ENCODE measurements around the gene ELK4. TPM values are rescaled to one million over a fixed set of nuclear protein-coding genes. Genes with fewer than 3 reads are reported as not detected.

Gene ELK4
- total and polyA plus RNA-seq, 2 of the 4 experiments (the other 2 are of a cell fraction), result 4.6 to 11.3 TPM

- no peak overlapping the region for H2BK20ac ChIP-seq (ENCODE audit: low read depth, low read length)
- peaks cover 3% of the 10 kb centered on the region; the same call in 1 of the 2 replicates for H3K27me3 ChIP-seq (ENCODE audit: control insufficient read depth, insufficient read depth, low read length)
- H3K36me3 ChIP-seq (ENCODE audit: control insufficient read depth, insufficient read depth, low read length), result no peaks in the 10 kb centered on the region
- H4K8ac ChIP-seq (ENCODE audit: low read depth in 2 of 2, low read length in 2 of 2), result no peak overlapping the region
- no peak overlapping the region for H3K14ac ChIP-seq (replicated peaks; ENCODE audit: low read depth, low read length)
- H3K9ac ChIP-seq (ENCODE audit: low read depth, low read length), result no peak overlapping the region
- H2AK5ac ChIP-seq (ENCODE audit: low read depth, low read length), result no peak overlapping the region
- H2AFZ ChIP-seq (replicated peaks; ENCODE audit: low read length, poor library complexity), result no peak overlapping the region
- dilution Hi-C loops (cut with HindIII; ENCODE audit: low sequenced_read_pairs, unreplicated experiment) (no loop called here), intact Hi-C loops (cut with micrococcal nuclease) (no loop called here), in situ Hi-C loops (cut with MboI; ENCODE audit: low sequenced_read_pairs) (no loop called here)
- H3K27ac ChIP-seq (ENCODE audit: insufficient read depth, low read length), result no peak overlapping the region
- DNase-seq (no peak), ATAC-seq (ENCODE audit: low read depth) (no peak)
- BruUV-seq (replicated peaks), result no TSS peak
- no peak overlapping the region for H3K4me2 ChIP-seq (ENCODE audit: low read depth, low read length)
- ChIA-PET CTCF (interaction anchor here (0.6 to 1.5 kb wide), 5 partner anchors 17 to 300 kb away, joined by 3 to 7 read pairs (median 3); no protein-coding TSS in a partner anchor), POLR2A (ENCODE audit: unreplicated experiment) (no interaction called here)
- WGBS, 2 experiments (ENCODE audit: extremely low coverage in 2 of 2, insufficient read length in 1 of 2), result 96% methylated on average over 4 of the region's 5 CpGs; no CpG with 5 or more reads in 1 of the 2 experiments
- H2BK15ac ChIP-seq (ENCODE audit: low read depth, low read length), result no peak overlapping the region
- H3K79me1 ChIP-seq (ENCODE audit: low read depth in 1 of 2, low read length in 2 of 2), result peaks cover 5 to 19% of the 10 kb centered on the region in 2 experiments; a peak in 3 of 4 replicates
- H2AK9ac ChIP-seq (replicated peaks; ENCODE audit: low read depth, low read length, poor library complexity), result no peak overlapping the region
- H4K5ac ChIP-seq (ENCODE audit: low read depth, low read length), result no peak overlapping the region
- no peak overlapping the region for H2BK5ac ChIP-seq (ENCODE audit: low read depth, low read length, poor library complexity, severe bottlenecking)
- no peak overlapping the region for H3K23ac ChIP-seq (ENCODE audit: low read depth, low read length)
- no peaks in the 10 kb centered on the region for H3K9me3 ChIP-seq (ENCODE audit: control insufficient read depth, insufficient read depth, low read length)
- no peak overlapping the region for H3K18ac ChIP-seq (ENCODE audit: low read depth, low read length)
- TF ChIP-seq CHD1 (IDR thresholded peaks at IDR 0.05; ENCODE audit: low read depth, low read length), result no peak
- TF ChIP-seq CEBPB (IDR thresholded peaks at IDR 0.05; ENCODE audit: low read depth, low read length), result no peak
- no peak for TF ChIP-seq POLR2A (IDR thresholded peaks at IDR 0.05; ENCODE audit: low read depth, low read length)
- no peak for TF ChIP-seq NFE2L2 (IDR thresholded peaks at IDR 0.05; ENCODE audit: low read depth, low read length)
- TF ChIP-seq BHLHE40 (IDR thresholded peaks at IDR 0.05; ENCODE audit: low read depth, low read length), result no peak
- TF ChIP-seq SMC3 (IDR thresholded peaks at IDR 0.05; ENCODE audit: low read depth, low read length), result no peak
- TF ChIP-seq FOS (IDR thresholded peaks at IDR 0.05; ENCODE audit: low read depth, low read length), result no peak
- TF ChIP-seq MAFK (IDR thresholded peaks at IDR 0.05; ENCODE audit: low read depth, low read length), result no peak
- TF ChIP-seq MAZ (IDR thresholded peaks at IDR 0.05; ENCODE audit: borderline replicate concordance, low read depth, low read length), result no peak
- no peak for TF ChIP-seq MXI1 (IDR thresholded peaks at IDR 0.05; ENCODE audit: borderline replicate concordance, low read depth, low read length)
- no peak for TF ChIP-seq CTCF (conservative IDR thresholded peaks at IDR 0.05; ENCODE audit: low read depth, low read length)
- TF ChIP-seq RCOR1 (IDR thresholded peaks at IDR 0.05; ENCODE audit: insufficient replicate concordance, low read length), result no peak
- no peak for TF ChIP-seq RAD21 (IDR thresholded peaks at IDR 0.05; ENCODE audit: low read length)
- TF ChIP-seq, protein P1, sequence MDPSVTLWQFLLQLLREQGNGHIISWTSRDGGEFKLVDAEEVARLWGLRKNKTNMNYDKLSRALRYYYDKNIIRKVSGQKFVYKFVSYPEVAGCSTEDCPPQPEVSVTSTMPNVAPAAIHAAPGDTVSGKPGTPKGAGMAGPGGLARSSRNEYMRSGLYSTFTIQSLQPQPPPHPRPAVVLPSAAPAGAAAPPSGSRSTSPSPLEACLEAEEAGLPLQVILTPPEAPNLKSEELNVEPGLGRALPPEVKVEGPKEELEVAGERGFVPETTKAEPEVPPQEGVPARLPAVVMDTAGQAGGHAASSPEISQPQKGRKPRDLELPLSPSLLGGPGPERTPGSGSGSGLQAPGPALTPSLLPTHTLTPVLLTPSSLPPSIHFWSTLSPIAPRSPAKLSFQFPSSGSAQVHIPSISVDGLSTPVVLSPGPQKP (IDR thresholded peaks at IDR 0.05; ENCODE audit: borderline replicate concordance, low read depth, low read length), result no peak
- H3K9me1 ChIP-seq (ENCODE audit: insufficient read depth, low read length), result peaks cover 3% of the 10 kb centered on the region; the same call in 1 of the 2 replicates
- H3K4me1 ChIP-seq (ENCODE audit: control insufficient read depth, insufficient read depth, low read length), result peaks cover 12% of the 10 kb centered on the region
- no peak overlapping the region for H2BK120ac ChIP-seq (ENCODE audit: low read depth, low read length)
- no peak overlapping the region for H3K56ac ChIP-seq (ENCODE audit: extremely low read depth, insufficient read depth, low read length)
- H4K20me1 ChIP-seq (ENCODE audit: insufficient read depth, low read length), result no peaks in the 10 kb centered on the region
- H4K91ac ChIP-seq (ENCODE audit: insufficient read depth, low read depth, low read length), result no peak overlapping the region
- H3K4me3 ChIP-seq (ENCODE audit: insufficient read depth, low read depth, low read length), result no peak overlapping the region
- H3K4ac ChIP-seq (ENCODE audit: low read depth, low read length), result no peak overlapping the region
Observed at GRCh38 chr1:205677167-205677566, 45.4 kb upstream of the ELK4 start.
